ENCODE results near the gene PTBP1.

The PTBP1 gene

DNA sequence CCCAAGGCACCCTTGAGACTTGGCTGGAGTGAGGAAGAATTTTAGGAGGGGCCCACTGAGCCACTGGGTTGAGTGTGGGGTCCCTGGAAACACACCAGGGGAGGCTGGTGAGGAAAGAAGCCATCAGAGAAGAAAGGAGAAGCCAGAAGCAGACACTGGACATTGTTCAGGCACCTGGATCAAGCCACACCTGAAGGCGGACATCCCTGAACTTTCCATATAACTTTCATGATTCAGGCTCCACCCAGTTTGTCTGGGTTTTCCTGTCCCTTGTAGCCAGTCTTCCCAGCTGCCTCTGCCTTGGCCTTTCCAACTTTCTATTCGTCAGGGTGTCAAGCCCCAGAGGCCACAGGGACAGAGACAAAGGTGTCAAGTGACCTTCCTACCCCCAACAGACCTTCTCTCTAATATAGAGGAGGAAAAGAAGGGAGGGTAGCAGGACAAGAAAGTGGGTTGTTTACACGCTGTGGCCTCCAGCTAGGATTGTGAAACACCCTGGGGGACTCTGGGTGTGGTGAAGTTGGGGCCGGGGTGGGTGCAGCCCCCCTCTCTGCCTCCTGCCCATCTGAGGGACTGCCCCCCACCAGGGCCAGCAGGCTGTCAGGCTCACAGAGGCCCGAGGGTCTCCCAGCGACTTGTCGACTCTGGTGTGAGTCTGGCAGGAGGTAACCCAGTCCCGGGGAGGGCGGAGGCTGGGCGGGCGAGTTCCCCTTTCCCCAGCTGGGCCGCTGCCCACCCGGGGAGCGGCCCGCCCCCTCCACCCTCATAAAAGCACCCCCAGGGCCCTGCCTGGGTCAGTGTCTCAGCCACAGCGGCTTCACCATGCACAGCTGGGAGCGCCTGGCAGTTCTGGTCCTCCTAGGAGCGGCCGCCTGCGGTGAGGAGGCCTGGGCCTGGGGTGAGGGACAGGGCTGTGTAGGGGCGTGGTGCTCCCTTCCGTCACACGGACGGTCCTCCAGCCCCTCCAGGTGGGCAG lies 61.9 kb downstream of the PTBP1 start, which contains the start of gene CFD:
Gene CFD, plus strand, starts transcription at position 797 of the 976 bp plus-strand sequence. Its CDS starts 26 bp downstream, at position 823.
- DNase-seq = no peak

DNA sequence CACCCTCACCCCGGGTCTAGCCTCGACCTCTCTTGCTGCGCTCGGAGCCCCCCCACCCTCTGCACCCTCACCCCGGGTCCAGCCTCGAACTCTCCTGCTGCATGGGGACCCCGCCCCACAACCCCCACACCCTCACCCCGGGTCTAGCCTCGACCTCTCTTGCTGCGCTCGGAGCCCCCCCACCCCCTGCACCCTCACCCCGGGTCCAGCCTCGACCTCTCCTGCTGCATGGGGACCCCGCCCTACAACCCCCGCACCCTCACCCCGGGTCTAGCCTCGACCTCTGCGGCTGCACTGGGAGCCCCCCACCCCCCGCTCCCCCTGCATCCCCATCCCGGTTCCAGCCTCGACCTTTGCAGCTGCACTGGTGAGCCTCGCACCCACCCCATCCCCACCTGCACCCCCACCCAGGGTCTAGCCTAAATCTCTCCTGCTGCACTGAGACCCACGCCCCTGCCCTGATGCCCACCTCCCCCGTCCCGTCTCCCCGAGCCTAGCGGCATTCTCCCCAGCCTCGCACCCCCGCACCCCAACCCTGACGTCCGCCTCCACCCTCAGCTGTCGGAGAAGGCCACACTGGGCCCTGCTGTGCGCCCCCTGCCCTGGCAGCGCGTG lies 64.0 kb downstream of the PTBP1 start:
- DNase-seq = no peak

Measured in effector CD8-positive, alpha-beta T cell (primary cell).